Parathyroid adenoma (tissue), 2 donors: ENCODE results near the gene LMX1B.

Experiments
- H2AFZ ChIP-seq: fragments of 300-600 bp; sonication (generic); one replicate; pipeline ENCODE4 v1.7.0; 2017; ENCODE audit warnings: antibody characterized with exemption, mild to moderate bottlenecking
- H3K27ac ChIP-seq: fragments of 300-600 bp; sonication (generic); one replicate; pipeline ENCODE4 v1.7.0; 2017
- H3K27me3 ChIP-seq: fragments of 300-600 bp; sonication (generic); one replicate; pipeline ENCODE4 v1.7.0; 2017; ENCODE audit warnings: low read length; ENCODE audit not compliant: control insufficient read depth, insufficient read depth
- H3K36me3 ChIP-seq: fragments of 300-600 bp; sonication (generic); one replicate; pipeline ENCODE4 v1.7.0; 2017; ENCODE audit warnings: low read length; ENCODE audit not compliant: control insufficient read depth, insufficient read depth
- H3K4me1 ChIP-seq: fragments of 300-600 bp; sonication (generic); one replicate; pipeline ENCODE4 v1.7.0; 2017; ENCODE audit warnings: control low read depth
- H3K4me2 ChIP-seq: fragments of 300-600 bp; sonication (generic); one replicate; pipeline ENCODE4 v1.7.0; 2017; ENCODE audit warnings: low read length
- H3K4me3 ChIP-seq: fragments of 300-600 bp; sonication (generic); one replicate; pipeline ENCODE4 v1.7.0; 2017; ENCODE audit warnings: low read depth, low read length
- H3K79me2 ChIP-seq: fragments of 300-600 bp; sonication (generic); one replicate; pipeline ENCODE4 v1.7.0; 2017; ENCODE audit warnings: control low read depth
- H3K9ac ChIP-seq: fragments of 300-600 bp; sonication (generic); one replicate; pipeline ENCODE4 v1.7.0; 2017; ENCODE audit warnings: mild to moderate bottlenecking
- H3K9me3 ChIP-seq: fragments of 300-600 bp; sonication (generic); one replicate; pipeline ENCODE4 v1.7.0; 2017; ENCODE audit warnings: low read length; ENCODE audit not compliant: control insufficient read depth
- CTCF ChIP-seq: fragments of 300-600 bp; sonication (generic); IDR thresholded peaks from one replicate; pipeline ENCODE4 v1.7.0; 2017; ENCODE audit warnings: antibody characterized with exemption, mild to moderate bottlenecking
- donor health status: primary hyperparathyroidism.

The LMX1B gene

GRCh38 chr9:126616521-126616976 is 2.8 kb downstream of the LMX1B start:
- Histone ChIP-seq H3K4me1 (no peaks in the 10 kb centered on the region), H3K4me3 (no peak overlapping the region), H3K27me3 (no peaks in the 10 kb centered on the region), H3K4me2 (no peak overlapping the region), H3K9ac (no peak overlapping the region), H3K27ac (no peak overlapping the region), H2AFZ (no peak overlapping the region), H3K9me3 (no peaks in the 10 kb centered on the region), H3K36me3 (no peaks in the 10 kb centered on the region), H3K79me2 (no peaks in the 10 kb centered on the region)
- TF ChIP-seq CTCF, result no peak

- Histone ChIP-seq H3K27ac (no peak overlapping the region), H3K4me2 (no peak overlapping the region), H3K4me1 (no peaks in the 10 kb centered on the region), H3K36me3 (no peaks in the 10 kb centered on the region), H3K79me2 (no peaks in the 10 kb centered on the region), H3K9ac (no peak overlapping the region), H3K4me3 (no peak overlapping the region), H3K27me3 (no peaks in the 10 kb centered on the region), H3K9me3 (no peaks in the 10 kb centered on the region), H2AFZ (no peak overlapping the region)
- TF ChIP-seq CTCF, result no peak
Observed at GRCh38 chr9:126617003-126617822, 3.5 kb downstream of the LMX1B start.

- no peak overlapping the region for H3K27ac ChIP-seq
- no peaks in the 10 kb centered on the region for H3K9me3 ChIP-seq
- H3K4me3 ChIP-seq, result no peak overlapping the region
- H3K27me3 ChIP-seq, result no peaks in the 10 kb centered on the region
- no peak overlapping the region for H3K9ac ChIP-seq
- no peaks in the 10 kb centered on the region for H3K4me1 ChIP-seq
- no peaks in the 10 kb centered on the region for H3K79me2 ChIP-seq
- no peak overlapping the region for H3K4me2 ChIP-seq
- H2AFZ ChIP-seq, result no peak overlapping the region
- no peaks in the 10 kb centered on the region for H3K36me3 ChIP-seq
- no peak for TF ChIP-seq CTCF
Observed at GRCh38 chr9:126617823-126618165, 4.1 kb downstream of the LMX1B start.

GRCh38 chr9:126618190-126618584 is 4.5 kb downstream of the LMX1B start:
- H3K27me3 ChIP-seq, result no peaks in the 10 kb centered on the region
- no peaks in the 10 kb centered on the region for H3K36me3 ChIP-seq
- H2AFZ ChIP-seq, result no peak overlapping the region
- TF ChIP-seq CTCF, result no peak
- H3K4me3 ChIP-seq, result no peak overlapping the region
- H3K9ac ChIP-seq, result no peak overlapping the region
- H3K4me2 ChIP-seq, result no peak overlapping the region
- H3K4me1 ChIP-seq, result no peaks in the 10 kb centered on the region
- H3K27ac ChIP-seq, result no peak overlapping the region
- no peaks in the 10 kb centered on the region for H3K9me3 ChIP-seq
- no peaks in the 10 kb centered on the region for H3K79me2 ChIP-seq
